ENCODE measurements around the gene PCDHB5. TPM values are rescaled to one million over a fixed set of nuclear protein-coding genes. Genes with fewer than 3 reads are reported as not detected.

Gene PCDHB5
- total and polyA plus RNA-seq, 2 of the 13 experiments (the other 11 are each of a cell fraction or from before 2014, with no cell fraction given) = 0.07 to 0.08 TPM

DNA sequence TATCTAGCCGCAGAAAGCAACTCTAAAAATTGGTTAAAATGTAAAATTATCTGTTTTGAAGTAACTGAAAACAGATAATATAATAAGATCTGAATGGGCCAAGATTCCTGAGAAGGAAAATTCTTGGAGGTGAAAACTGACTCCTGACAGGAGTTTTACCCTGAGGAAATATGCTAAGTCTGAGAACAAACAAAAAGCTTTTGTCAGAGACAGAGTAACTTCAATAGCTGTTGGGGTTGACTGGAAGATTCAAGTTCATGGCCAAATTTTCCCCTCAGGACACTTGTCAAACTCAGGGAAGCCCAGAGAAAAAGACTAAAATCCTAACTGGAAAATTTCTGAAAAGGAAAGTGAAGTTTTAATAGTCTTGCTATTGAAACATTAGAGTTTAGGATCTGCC lies 7.7 kb upstream of the PCDHB5 start (continued):
- TF ChIP-seq, protein P1, sequence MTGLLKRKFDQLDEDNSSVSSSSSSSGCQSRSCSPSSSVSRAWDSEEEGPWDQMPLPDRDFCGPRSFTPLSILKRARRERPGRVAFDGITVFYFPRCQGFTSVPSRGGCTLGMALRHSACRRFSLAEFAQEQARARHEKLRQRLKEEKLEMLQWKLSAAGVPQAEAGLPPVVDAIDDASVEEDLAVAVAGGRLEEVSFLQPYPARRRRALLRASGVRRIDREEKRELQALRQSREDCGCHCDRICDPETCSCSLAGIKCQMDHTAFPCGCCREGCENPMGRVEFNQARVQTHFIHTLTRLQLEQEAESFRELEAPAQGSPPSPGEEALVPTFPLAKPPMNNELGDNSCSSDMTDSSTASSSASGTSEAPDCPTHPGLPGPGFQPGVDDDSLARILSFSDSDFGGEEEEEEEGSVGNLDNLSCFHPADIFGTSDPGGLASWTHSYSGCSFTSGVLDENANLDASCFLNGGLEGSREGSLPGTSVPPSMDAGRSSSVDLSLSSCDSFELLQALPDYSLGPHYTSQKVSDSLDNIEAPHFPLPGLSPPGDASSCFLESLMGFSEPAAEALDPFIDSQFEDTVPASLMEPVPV (CRISPR knock-in tag; IDR thresholded peaks at IDR 0.05) = no peak
- no peak for TF ChIP-seq SRSF9 (IDR thresholded peaks at IDR 0.05; ENCODE audit: borderline replicate concordance, insufficient read depth, low read depth, low read length, poor library complexity, severe bottlenecking)
- no peak for TF ChIP-seq SRF (IDR thresholded peaks at IDR 0.05; ENCODE audit: low read depth, low read length)
- TF ChIP-seq, protein P2, sequence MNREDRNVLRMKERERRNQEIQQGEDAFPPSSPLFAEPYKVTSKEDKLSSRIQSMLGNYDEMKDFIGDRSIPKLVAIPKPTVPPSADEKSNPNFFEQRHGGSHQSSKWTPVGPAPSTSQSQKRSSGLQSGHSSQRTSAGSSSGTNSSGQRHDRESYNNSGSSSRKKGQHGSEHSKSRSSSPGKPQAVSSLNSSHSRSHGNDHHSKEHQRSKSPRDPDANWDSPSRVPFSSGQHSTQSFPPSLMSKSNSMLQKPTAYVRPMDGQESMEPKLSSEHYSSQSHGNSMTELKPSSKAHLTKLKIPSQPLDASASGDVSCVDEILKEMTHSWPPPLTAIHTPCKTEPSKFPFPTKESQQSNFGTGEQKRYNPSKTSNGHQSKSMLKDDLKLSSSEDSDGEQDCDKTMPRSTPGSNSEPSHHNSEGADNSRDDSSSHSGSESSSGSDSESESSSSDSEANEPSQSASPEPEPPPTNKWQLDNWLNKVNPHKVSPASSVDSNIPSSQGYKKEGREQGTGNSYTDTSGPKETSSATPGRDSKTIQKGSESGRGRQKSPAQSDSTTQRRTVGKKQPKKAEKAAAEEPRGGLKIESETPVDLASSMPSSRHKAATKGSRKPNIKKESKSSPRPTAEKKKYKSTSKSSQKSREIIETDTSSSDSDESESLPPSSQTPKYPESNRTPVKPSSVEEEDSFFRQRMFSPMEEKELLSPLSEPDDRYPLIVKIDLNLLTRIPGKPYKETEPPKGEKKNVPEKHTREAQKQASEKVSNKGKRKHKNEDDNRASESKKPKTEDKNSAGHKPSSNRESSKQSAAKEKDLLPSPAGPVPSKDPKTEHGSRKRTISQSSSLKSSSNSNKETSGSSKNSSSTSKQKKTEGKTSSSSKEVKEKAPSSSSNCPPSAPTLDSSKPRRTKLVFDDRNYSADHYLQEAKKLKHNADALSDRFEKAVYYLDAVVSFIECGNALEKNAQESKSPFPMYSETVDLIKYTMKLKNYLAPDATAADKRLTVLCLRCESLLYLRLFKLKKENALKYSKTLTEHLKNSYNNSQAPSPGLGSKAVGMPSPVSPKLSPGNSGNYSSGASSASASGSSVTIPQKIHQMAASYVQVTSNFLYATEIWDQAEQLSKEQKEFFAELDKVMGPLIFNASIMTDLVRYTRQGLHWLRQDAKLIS (CRISPR knock-in tag; IDR thresholded peaks at IDR 0.05) = no peak
- no peak for TF ChIP-seq ZNF256 (CRISPR knock-in tag; conservative IDR thresholded peaks at IDR 0.05)
- TF ChIP-seq, protein P3, sequence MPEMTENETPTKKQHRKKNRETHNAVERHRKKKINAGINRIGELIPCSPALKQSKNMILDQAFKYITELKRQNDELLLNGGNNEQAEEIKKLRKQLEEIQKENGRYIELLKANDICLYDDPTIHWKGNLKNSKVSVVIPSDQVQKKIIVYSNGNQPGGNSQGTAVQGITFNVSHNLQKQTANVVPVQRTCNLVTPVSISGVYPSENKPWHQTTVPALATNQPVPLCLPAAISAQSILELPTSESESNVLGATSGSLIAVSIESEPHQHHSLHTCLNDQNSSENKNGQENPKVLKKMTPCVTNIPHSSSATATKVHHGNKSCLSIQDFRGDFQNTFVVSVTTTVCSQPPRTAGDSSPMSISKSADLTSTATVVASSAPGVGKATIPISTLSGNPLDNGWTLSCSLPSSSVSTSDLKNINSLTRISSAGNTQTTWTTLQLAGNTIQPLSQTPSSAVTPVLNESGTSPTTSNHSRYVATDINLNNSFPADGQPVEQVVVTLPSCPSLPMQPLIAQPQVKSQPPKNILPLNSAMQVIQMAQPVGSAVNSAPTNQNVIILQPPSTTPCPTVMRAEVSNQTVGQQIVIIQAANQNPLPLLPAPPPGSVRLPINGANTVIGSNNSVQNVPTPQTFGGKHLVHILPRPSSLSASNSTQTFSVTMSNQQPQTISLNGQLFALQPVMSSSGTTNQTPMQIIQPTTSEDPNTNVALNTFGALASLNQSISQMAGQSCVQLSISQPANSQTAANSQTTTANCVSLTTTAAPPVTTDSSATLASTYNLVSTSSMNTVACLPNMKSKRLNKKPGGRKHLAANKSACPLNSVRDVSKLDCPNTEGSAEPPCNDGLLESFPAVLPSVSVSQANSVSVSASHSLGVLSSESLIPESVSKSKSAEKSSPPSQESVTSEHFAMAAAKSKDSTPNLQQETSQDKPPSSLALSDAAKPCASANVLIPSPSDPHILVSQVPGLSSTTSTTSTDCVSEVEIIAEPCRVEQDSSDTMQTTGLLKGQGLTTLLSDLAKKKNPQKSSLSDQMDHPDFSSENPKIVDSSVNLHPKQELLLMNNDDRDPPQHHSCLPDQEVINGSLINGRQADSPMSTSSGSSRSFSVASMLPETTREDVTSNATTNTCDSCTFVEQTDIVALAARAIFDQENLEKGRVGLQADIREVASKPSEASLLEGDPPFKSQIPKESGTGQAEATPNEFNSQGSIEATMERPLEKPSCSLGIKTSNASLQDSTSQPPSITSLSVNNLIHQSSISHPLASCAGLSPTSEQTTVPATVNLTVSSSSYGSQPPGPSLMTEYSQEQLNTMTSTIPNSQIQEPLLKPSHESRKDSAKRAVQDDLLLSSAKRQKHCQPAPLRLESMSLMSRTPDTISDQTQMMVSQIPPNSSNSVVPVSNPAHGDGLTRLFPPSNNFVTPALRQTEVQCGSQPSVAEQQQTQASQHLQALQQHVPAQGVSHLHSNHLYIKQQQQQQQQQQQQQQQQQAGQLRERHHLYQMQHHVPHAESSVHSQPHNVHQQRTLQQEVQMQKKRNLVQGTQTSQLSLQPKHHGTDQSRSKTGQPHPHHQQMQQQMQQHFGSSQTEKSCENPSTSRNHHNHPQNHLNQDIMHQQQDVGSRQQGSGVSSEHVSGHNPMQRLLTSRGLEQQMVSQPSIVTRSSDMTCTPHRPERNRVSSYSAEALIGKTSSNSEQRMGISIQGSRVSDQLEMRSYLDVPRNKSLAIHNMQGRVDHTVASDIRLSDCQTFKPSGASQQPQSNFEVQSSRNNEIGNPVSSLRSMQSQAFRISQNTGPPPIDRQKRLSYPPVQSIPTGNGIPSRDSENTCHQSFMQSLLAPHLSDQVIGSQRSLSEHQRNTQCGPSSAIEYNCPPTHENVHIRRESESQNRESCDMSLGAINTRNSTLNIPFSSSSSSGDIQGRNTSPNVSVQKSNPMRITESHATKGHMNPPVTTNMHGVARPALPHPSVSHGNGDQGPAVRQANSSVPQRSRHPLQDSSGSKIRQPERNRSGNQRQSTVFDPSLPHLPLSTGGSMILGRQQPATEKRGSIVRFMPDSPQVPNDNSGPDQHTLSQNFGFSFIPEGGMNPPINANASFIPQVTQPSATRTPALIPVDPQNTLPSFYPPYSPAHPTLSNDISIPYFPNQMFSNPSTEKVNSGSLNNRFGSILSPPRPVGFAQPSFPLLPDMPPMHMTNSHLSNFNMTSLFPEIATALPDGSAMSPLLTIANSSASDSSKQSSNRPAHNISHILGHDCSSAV (CRISPR knock-in tag; IDR thresholded peaks at IDR 0.05; ENCODE audit: borderline replicate concordance) = no peak
- no peak for TF ChIP-seq RARG (CRISPR knock-in tag; IDR thresholded peaks at IDR 0.05; ENCODE audit: low read depth)
- no peak for TF ChIP-seq NAIF1 (CRISPR knock-in tag; IDR thresholded peaks at IDR 0.05; ENCODE audit: borderline replicate concordance)
